Lower leg skin (tissue), 3 donors: ENCODE measurements around the gene ETV5.

Experiments used
- CTCF ChIP-seq, 3 donors: fragments of 450-650 bp; IDR thresholded peaks; one replicate each; pipeline ENCODE4 v1.5.1; 2016; ENCODE audit warnings: antibody characterized with exemption in 3 of 3, mild to moderate bottlenecking in 3 of 3, moderate library complexity in 2 of 3
- POLR2A ChIP-seq, 2 donors: fragments of 450-650 bp; IDR thresholded peaks; one replicate each; pipeline ENCODE4 v1.6.1; 2016 to 2017; ENCODE audit warnings: antibody characterized with exemption in 2 of 2, mild to moderate bottlenecking in 1 of 2, moderate library complexity in 1 of 2

GRCh38 chr3:186070133-186070532 lies 38.8 kb downstream of the ETV5 start:
- no peak for TF ChIP-seq CTCF (IDR thresholded peaks at IDR 0.05)
- no peak for TF ChIP-seq POLR2A (IDR thresholded peaks at IDR 0.05)
